AG09309 (cell line): ENCODE results near the gene ZC3H10.

ENCODE experiments used
- DNase-seq: peaks from one replicate; pipeline ENCODE4 v3.0.0-alpha.2; 2010; ENCODE audit warnings: low read depth
- H3K4me3 ChIP-seq: 2 replicates; pipeline ENCODE4 v1.5.1; 2011; ENCODE audit warnings: mild to moderate bottlenecking, low read depth, low read length, moderate library complexity; ENCODE audit not compliant: control insufficient read depth
- TF ChIP-seq, protein P1 (sequence below): IDR thresholded peaks from 2 replicates; pipeline ENCODE4 v1.5.1; 2011; ENCODE audit warnings: mild to moderate bottlenecking, low read depth, low read length, inconsistent platforms; ENCODE audit not compliant: insufficient read depth, control insufficient read depth; ENCODE audit errors: missing control alignments

The ZC3H10 gene

DNA sequence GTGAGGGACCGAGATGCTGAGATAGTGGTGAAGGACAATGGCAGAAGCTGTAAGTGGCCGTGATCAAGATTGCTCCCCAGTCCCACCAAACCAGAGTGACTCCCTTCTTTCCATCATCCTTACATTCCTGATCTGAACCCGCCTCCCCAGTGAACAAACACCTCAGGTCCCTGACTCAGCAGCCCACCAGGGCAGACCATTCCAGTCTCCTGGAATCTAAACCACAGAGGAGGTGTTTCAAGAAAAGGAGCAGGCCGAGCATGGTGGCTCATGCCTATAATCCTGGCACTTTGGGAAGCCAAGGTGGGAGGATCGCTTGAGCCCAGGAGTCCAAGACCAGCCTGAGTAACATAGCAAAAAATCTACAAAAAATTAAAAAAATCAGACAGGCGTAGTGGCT is 31.5 kb upstream of the ZC3H10 start:
- TF ChIP-seq, protein P1, sequence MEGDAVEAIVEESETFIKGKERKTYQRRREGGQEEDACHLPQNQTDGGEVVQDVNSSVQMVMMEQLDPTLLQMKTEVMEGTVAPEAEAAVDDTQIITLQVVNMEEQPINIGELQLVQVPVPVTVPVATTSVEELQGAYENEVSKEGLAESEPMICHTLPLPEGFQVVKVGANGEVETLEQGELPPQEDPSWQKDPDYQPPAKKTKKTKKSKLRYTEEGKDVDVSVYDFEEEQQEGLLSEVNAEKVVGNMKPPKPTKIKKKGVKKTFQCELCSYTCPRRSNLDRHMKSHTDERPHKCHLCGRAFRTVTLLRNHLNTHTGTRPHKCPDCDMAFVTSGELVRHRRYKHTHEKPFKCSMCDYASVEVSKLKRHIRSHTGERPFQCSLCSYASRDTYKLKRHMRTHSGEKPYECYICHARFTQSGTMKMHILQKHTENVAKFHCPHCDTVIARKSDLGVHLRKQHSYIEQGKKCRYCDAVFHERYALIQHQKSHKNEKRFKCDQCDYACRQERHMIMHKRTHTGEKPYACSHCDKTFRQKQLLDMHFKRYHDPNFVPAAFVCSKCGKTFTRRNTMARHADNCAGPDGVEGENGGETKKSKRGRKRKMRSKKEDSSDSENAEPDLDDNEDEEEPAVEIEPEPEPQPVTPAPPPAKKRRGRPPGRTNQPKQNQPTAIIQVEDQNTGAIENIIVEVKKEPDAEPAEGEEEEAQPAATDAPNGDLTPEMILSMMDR, result no peak

DNA sequence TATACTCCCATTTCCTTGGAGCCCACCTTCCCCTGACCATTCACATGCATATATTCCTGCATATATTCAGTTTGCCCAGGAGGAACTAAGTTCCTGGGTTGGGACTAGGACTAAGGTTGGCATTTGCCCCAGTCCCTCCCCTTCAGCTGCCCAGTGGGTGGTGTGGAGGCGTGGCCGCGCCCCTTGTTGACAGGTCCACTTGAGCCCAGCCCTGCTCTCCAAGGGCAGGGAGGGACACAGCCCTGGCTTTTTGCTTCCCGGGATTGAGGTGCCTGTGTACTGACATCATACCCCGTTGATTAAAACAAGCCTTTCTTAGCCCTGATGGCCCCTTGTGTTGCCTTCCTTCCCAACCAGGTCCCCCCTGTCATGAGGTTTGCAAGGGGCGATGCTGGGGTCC is 30.8 kb upstream of the ZC3H10 start:
- TF ChIP-seq, protein P1, result no peak
- H3K4me3 ChIP-seq, result no peak overlapping the region
- no peak for DNase-seq

More for the DNA sequence above, 31.5 kb upstream of the ZC3H10 start:
- H3K4me3 ChIP-seq, result no peak overlapping the region
- DNase-seq, result no peak

DNA sequence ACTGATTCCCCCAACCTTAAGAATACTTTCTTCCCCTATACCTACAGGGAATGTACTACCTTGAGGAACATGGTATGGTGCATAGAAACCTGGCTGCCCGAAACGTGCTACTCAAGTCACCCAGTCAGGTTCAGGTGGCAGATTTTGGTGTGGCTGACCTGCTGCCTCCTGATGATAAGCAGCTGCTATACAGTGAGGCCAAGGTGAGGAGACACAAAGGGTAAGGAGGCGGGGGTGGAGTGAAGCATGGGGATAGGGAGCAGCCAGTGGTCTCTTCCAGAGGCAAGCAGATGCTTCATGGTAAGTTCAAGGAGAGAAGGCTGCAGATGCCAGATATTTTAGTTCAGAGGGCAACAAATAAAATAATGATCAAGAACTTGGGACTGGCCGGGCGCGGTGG is 20.3 kb upstream of the ZC3H10 start:
- H3K4me3 ChIP-seq, result no peak overlapping the region
- TF ChIP-seq, protein P1, result no peak
- no peak for DNase-seq

DNA sequence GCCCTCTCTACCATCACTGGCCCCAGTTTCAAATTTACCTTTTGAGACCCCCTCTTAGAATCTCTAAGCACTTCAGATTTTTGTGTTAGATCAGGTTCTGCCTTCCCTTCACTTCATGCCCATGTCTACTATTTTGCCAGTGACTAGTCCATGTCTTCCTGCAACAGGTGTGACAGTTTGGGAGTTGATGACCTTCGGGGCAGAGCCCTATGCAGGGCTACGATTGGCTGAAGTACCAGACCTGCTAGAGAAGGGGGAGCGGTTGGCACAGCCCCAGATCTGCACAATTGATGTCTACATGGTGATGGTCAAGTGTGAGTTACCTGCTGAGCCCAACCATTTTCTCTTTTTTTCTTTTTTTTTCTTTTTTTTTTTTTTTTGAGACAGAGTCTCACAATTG is 19.5 kb upstream of the ZC3H10 start:
- H3K4me3 ChIP-seq, result no peak overlapping the region
- TF ChIP-seq, protein P1, result no peak
- DNase-seq, result no peak

DNA sequence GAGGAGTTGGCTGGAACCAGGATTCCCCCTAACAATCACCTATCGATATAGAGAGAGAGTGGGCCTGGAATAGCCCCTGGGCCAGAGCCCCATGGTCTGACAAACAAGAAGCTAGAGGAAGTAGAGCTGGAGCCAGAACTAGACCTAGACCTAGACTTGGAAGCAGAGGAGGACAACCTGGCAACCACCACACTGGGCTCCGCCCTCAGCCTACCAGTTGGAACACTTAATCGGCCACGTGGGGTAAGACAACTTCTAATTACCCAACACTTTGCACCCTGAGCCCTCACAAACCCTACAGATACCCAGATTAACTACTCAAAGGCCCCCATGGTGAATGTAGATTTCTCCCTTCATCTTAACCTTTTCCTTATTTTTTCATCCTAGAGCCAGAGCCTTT is 18.3 kb upstream of the ZC3H10 start:
- DNase-seq, result no peak
- TF ChIP-seq, protein P1, result no peak
- H3K4me3 ChIP-seq, result no peak overlapping the region

DNA sequence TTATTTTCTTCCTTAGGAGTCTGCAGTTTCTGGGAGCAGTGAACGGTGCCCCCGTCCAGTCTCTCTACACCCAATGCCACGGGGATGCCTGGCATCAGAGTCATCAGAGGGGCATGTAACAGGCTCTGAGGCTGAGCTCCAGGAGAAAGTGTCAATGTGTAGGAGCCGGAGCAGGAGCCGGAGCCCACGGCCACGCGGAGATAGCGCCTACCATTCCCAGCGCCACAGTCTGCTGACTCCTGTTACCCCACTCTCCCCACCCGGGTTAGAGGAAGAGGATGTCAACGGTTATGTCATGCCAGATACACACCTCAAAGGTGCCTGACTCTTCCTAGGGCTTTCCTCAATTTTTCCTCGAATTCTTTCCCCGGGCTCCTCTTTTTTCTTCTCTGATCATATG is 17.0 kb upstream of the ZC3H10 start:
- TF ChIP-seq, protein P1, result no peak
- no peak for DNase-seq
- no peak overlapping the region for H3K4me3 ChIP-seq

DNA sequence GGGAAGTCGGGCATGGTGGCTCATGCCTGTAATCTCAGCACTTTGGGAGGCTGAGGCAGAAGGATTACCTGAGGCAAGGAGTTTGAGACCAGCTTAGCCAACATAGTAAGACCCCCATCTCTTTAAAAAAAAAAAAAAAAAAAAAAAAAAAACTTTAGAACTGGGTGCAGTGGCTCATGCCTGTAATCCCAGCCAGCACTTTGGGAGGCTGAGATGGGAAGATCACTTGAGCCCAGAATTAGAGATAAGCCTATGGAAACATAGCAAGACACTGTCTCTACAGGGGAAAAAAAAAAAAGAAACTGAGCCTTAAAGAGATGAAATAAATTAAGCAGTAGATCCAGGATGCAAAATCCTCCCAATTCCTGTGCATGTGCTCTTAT is 15.4 kb upstream of the ZC3H10 start:
- TF ChIP-seq, protein P1, result no peak
- no peak for DNase-seq
- no peak overlapping the region for H3K4me3 ChIP-seq
